ENCODE data around the gene TMEM158.

Gene TMEM158

GRCh38 chr3:45226206-45226915 lies at the start of gene TMEM158:
TSS of gene TMEM158 (minus strand) at chr3:45226287. CDS start at chr3:45226027, 260 bp downstream.
- no peak for TF ChIP-seq Cebpa-rat (IDR thresholded peaks at IDR 0.05)
- H3K4me2 ChIP-seq = peak within 1 kb of the TSS; percentile 90 to 100 (median 99)
- peaks cover 10 to 29% (median 20%) of the 10 kb centered on the region in 10 experiments; a peak in 19 of 20 replicates for H3K4me1 ChIP-seq
- H3K9me3 ChIP-seq (replicated peaks in 1 of 11) = no peaks in the 10 kb centered on the region
- H3K4me3 ChIP-seq = peak within 1 kb of the TSS; percentile 59 to 80 (median 72)
- H3K36me3 ChIP-seq = no peaks in the 10 kb centered on the region
- H3K27me3 ChIP-seq = peaks cover 57 to 77% (median 67%) of the 10 kb centered on the region in 11 experiments
- H3K9ac ChIP-seq = peak within 1 kb of the TSS; percentile 22 to 71 (median 67); a peak in 19 of 22 replicates
- H4K20me1 ChIP-seq = peaks cover 0 to 25% (median 13%) of the 10 kb centered on the region in 11 experiments; a peak in 14 of 22 replicates
- no peak within 1 kb of the TSS for H3K27ac ChIP-seq

- Histone ChIP-seq H3K9me3 (replicated peaks in 1 of 11) (peaks cover 13 to 34% (median 20%) of the 10 kb centered on the region in 11 experiments; a peak in 19 of 22 replicates), H3K4me3 (no peak overlapping the region), H3K9ac (no peak overlapping the region), H3K27me3 (no peaks in the 10 kb centered on the region), H3K4me2 (no peak overlapping the region), H3K4me1 (peaks cover 0 to 38% (median 6%) of the 10 kb centered on the region in 10 experiments; a peak in 11 of 20 replicates), H4K20me1 (no peaks in the 10 kb centered on the region), H3K27ac (no peak overlapping the region), H3K36me3 (no peaks in the 10 kb centered on the region)
- no peak for TF ChIP-seq Cebpa-rat (IDR thresholded peaks at IDR 0.05)
Measured at GRCh38 chr3:45275006-45275704, 49.1 kb upstream of the TMEM158 start.

GRCh38 chr3:45273681-45274515 lies 47.8 kb upstream of the TMEM158 start:
- H3K9ac ChIP-seq = no peak overlapping the region
- H3K27me3 ChIP-seq = no peaks in the 10 kb centered on the region
- H3K27ac ChIP-seq = peak overlapping the region in 4 of 11 experiments; percentile 4 to 37 (median 24); a peak in 4 of 22 replicates
- H3K36me3 ChIP-seq = no peaks in the 10 kb centered on the region
- TF ChIP-seq Cebpa-rat (IDR thresholded peaks at IDR 0.05) = no peak
- no peaks in the 10 kb centered on the region for H4K20me1 ChIP-seq
- peaks cover 13 to 34% (median 20%) of the 10 kb centered on the region in 11 experiments; a peak in 19 of 22 replicates for H3K9me3 ChIP-seq (replicated peaks in 1 of 11)
- no peak overlapping the region for H3K4me3 ChIP-seq
- H3K4me2 ChIP-seq = peak overlapping the region in 5 of 11 experiments; percentile 33 to 68 (median 57); a peak in 9 of 22 replicates
- peaks cover 0 to 38% (median 6%) of the 10 kb centered on the region in 10 experiments; a peak in 11 of 20 replicates for H3K4me1 ChIP-seq

- peaks cover 13 to 28% (median 18%) of the 10 kb centered on the region in 11 experiments; a peak in 19 of 22 replicates for H3K9me3 ChIP-seq (replicated peaks in 1 of 11)
- peak overlapping the region in 5 of 11 experiments; percentile 13 to 43 (median 24); a peak in 4 of 22 replicates for H3K27ac ChIP-seq
- no peak for TF ChIP-seq Cebpa-rat (IDR thresholded peaks at IDR 0.05)
- H3K4me1 ChIP-seq = peaks cover 0 to 38% (median 6%) of the 10 kb centered on the region in 10 experiments; a peak in 11 of 20 replicates
- H3K4me2 ChIP-seq = peak overlapping the region in 4 of 11 experiments; percentile 46 to 68 (median 60); a peak in 7 of 22 replicates
- no peaks in the 10 kb centered on the region for H3K27me3 ChIP-seq
- H3K4me3 ChIP-seq = no peak overlapping the region
- H3K9ac ChIP-seq = peak overlapping the region in 1 of 11 experiments; percentile 22; a peak in 1 of 22 replicates
- no peaks in the 10 kb centered on the region for H3K36me3 ChIP-seq
- H4K20me1 ChIP-seq = no peaks in the 10 kb centered on the region
Measured at GRCh38 chr3:45272828-45273470, 46.9 kb upstream of the TMEM158 start.

- Histone ChIP-seq H3K27me3 (no peaks in the 10 kb centered on the region), H3K4me1 (peaks cover 0 to 38% (median 6%) of the 10 kb centered on the region in 10 experiments; a peak in 11 of 20 replicates), H4K20me1 (no peaks in the 10 kb centered on the region), H3K4me3 (no peak overlapping the region), H3K36me3 (no peaks in the 10 kb centered on the region), H3K27ac (peak overlapping the region in 2 of 11 experiments; percentile 13 to 43; a peak in 2 of 22 replicates), H3K9ac (peak overlapping the region in 1 of 11 experiments; percentile 22; a peak in 1 of 22 replicates), H3K9me3 (replicated peaks in 1 of 11) (peaks cover 7 to 21% (median 11%) of the 10 kb centered on the region in 11 experiments; a peak in 16 of 22 replicates), H3K4me2 (peak overlapping the region in 3 of 11 experiments; percentile 57 to 68 (median 64); a peak in 4 of 22 replicates)
- no peak for TF ChIP-seq Cebpa-rat (IDR thresholded peaks at IDR 0.05)
Measured at GRCh38 chr3:45272032-45272810, 46.1 kb upstream of the TMEM158 start.

GRCh38 chr3:45269952-45270351 lies 43.9 kb upstream of the TMEM158 start:
- Histone ChIP-seq H3K4me1 (peaks cover 0 to 38% (median 6%) of the 10 kb centered on the region in 10 experiments; a peak in 11 of 20 replicates), H3K4me2 (no peak overlapping the region), H3K27me3 (no peaks in the 10 kb centered on the region), H3K36me3 (no peaks in the 10 kb centered on the region), H4K20me1 (no peaks in the 10 kb centered on the region), H3K9me3 (replicated peaks in 1 of 11) (no peaks in the 10 kb centered on the region), H3K9ac (no peak overlapping the region), H3K27ac (no peak overlapping the region), H3K4me3 (no peak overlapping the region)
- no peak for TF ChIP-seq Cebpa-rat (IDR thresholded peaks at IDR 0.05)

GRCh38 chr3:45267097-45267496 lies 41.0 kb upstream of the TMEM158 start:
- no peaks in the 10 kb centered on the region for H4K20me1 ChIP-seq
- no peak overlapping the region for H3K27ac ChIP-seq
- H3K4me2 ChIP-seq = no peak overlapping the region
- no peak overlapping the region for H3K4me3 ChIP-seq
- H3K36me3 ChIP-seq = no peaks in the 10 kb centered on the region
- no peak overlapping the region for H3K9ac ChIP-seq
- H3K27me3 ChIP-seq = no peaks in the 10 kb centered on the region
- no peaks in the 10 kb centered on the region for H3K9me3 ChIP-seq (replicated peaks in 1 of 11)
- peaks cover 0 to 12% (median 0%) of the 10 kb centered on the region in 10 experiments; a peak in 4 of 20 replicates for H3K4me1 ChIP-seq
- TF ChIP-seq Cebpa-rat (IDR thresholded peaks at IDR 0.05) = no peak
